Right hindlimb (tissue), 1 donor: ENCODE measurements around the gene PSEN1.
"Not testable (repeated sequence)": the region's sequence is repeated elsewhere in the genome, so short reads cannot be mapped to it uniquely, and the experiment has no call there.

Experiments
- DNase-seq: peaks from one replicate; pipeline ENCODE4 v3.0.0-alpha.2; 2018

Gene PSEN1

GRCh38 chr14:73168274-73168673 is 32.0 kb downstream of the PSEN1 start:
- DNase-seq, result no peak

- DNase-seq, result no peak
Observed at GRCh38 chr14:73168691-73169090, 32.4 kb downstream of the PSEN1 start.

GRCh38 chr14:73169855-73170254 is 33.5 kb downstream of the PSEN1 start:
- not testable (repeated sequence) for DNase-seq

- DNase-seq, result no peak
Observed at GRCh38 chr14:73170686-73171085, 34.4 kb downstream of the PSEN1 start.

- no peak for DNase-seq
Observed at GRCh38 chr14:73172500-73172899, 36.2 kb downstream of the PSEN1 start.

- no peak for DNase-seq
Observed at GRCh38 chr14:73173092-73173735, 36.9 kb downstream of the PSEN1 start.

- no peak for DNase-seq
Observed at GRCh38 chr14:73176685-73177084, 40.4 kb downstream of the PSEN1 start.

GRCh38 chr14:73180385-73180805 is 44.1 kb downstream of the PSEN1 start:
- no peak for DNase-seq

GRCh38 chr14:73180969-73181368 is 44.7 kb downstream of the PSEN1 start:
- not testable (repeated sequence) for DNase-seq

GRCh38 chr14:73188501-73188911 is 52.2 kb downstream of the PSEN1 start:
- no peak for DNase-seq

- DNase-seq, result no peak
Observed at GRCh38 chr14:73189651-73190050, 53.3 kb downstream of the PSEN1 start.

GRCh38 chr14:73191441-73191840 is 55.1 kb downstream of the PSEN1 start:
- DNase-seq, result no peak

- DNase-seq, result not testable (repeated sequence)
Observed at GRCh38 chr14:73194306-73194705, 58.0 kb downstream of the PSEN1 start.

- no peak for DNase-seq
Observed at GRCh38 chr14:73198253-73198652, 61.9 kb downstream of the PSEN1 start.

- DNase-seq, result no peak
Observed at GRCh38 chr14:73203527-73203926, 67.2 kb downstream of the PSEN1 start.

- no peak for DNase-seq
Observed at GRCh38 chr14:73207615-73208014, 71.3 kb downstream of the PSEN1 start.

- DNase-seq, result no peak
Observed at GRCh38 chr14:73208390-73208789, 72.1 kb downstream of the PSEN1 start.

- DNase-seq, result no peak
Observed at GRCh38 chr14:73208846-73209245, 72.5 kb downstream of the PSEN1 start.

GRCh38 chr14:73209953-73210352 is 73.6 kb downstream of the PSEN1 start:
- no peak for DNase-seq

GRCh38 chr14:73211251-73212040 is 75.1 kb downstream of the PSEN1 start:
- no peak for DNase-seq

GRCh38 chr14:73216030-73216429 is 79.7 kb downstream of the PSEN1 start:
- DNase-seq, result no peak

- DNase-seq, result no peak
Observed at GRCh38 chr14:73217411-73217810, 81.1 kb downstream of the PSEN1 start.

- no peak for DNase-seq
Observed at GRCh38 chr14:73220061-73220460, 83.8 kb downstream of the PSEN1 start.

- no peak for DNase-seq
Observed at GRCh38 chr14:73220634-73221033, 84.3 kb downstream of the PSEN1 start.
